Adrenal gland (tissue), 12 donors: ENCODE results near the gene RNLS. TPM values are rescaled to one million over a fixed set of nuclear protein-coding genes. Genes with fewer than 3 reads are reported as not detected.
A peak's percentile ranks its signal among the peaks of the same experiment; 100 is the strongest.

Experiments used
- DNase-seq, 7 donors: peaks; one replicate each; pipeline ENCODE4 v3.0.0-alpha.2; 2019 to 2020
- H3K27ac ChIP-seq, 5 donors: fragments of 200-600 bp; sonication (generic) in 4 of 5; 1 replicate in 3 of 5; 2 replicates in 2 of 5; pipeline versions ENCODE4 v1.5.1 to v1.8.0; 2016 to 2020; ENCODE audit warnings: mild to moderate bottlenecking in 1 of 5
- H3K27me3 ChIP-seq: fragments of 200-600 bp; 2 replicates; pipeline ENCODE4 v1.8.0; 2021
- H3K36me3 ChIP-seq, 2 donors: fragments of 200-600 bp; replicated peaks in 1 of 2; 1 replicate in 1 of 2; 2 replicates in 1 of 2; pipeline versions ENCODE4 v1.5.1 to v1.8.0; 2018 to 2022
- H3K4me1 ChIP-seq, 2 donors: fragments of 200-600 bp; replicated peaks in 1 of 2; 1 replicate in 1 of 2; 2 replicates in 1 of 2; pipeline versions ENCODE4 v1.5.1 to v1.8.0; 2018 to 2021
- H3K4me3 ChIP-seq, 4 donors: fragments of 200-600 bp; sonication (generic) in 3 of 4; one replicate each; pipeline ENCODE4 v1.5.1; 2016 to 2018
- H3K9me3 ChIP-seq, 3 donors: fragments of 200-600 bp; sonication (generic) in 1 of 3; replicated peaks in 1 of 3; 1 replicate in 2 of 3; 2 replicates in 1 of 3; pipeline versions ENCODE4 v1.5.1 to v1.8.0; 2016 to 2021
- CTCF ChIP-seq, 6 experiments: fragments of 450-650 bp in 4 of 6; fragments of 200-600 bp in 2 of 6; sonication (generic) in 1 of 6; IDR thresholded peaks; 1 replicate in 5 of 6; 2 replicates in 1 of 6; pipeline versions ENCODE4 v1.5.1 to v1.8.0; 2016 to 2021; ENCODE audit warnings: antibody characterized with exemption in 6 of 6, mild to moderate bottlenecking in 2 of 6, moderate library complexity in 1 of 6
- POLR2A ChIP-seq, 2 donors: fragments of 450-650 bp; IDR thresholded peaks; one replicate each; pipeline ENCODE4 v1.6.1; 2017; ENCODE audit warnings: antibody characterized with exemption in 2 of 2, mild to moderate bottlenecking in 2 of 2, moderate library complexity in 1 of 2
- WGBS, 4 donors: extraction: QIAGEN DNeasy Blood & Tissue Kit in 2 of 4; methylation state at CpG; one replicate each; pipeline versions ENCODE4 v1.1.5 to v1.1.7; 2013 to 2017; 5-methylcytosine and 5-hydroxymethylcytosine counted together
- intact Hi-C, 2 donors: fragments of 100-400 bp; cut with DNase I; formaldehyde crosslinking; loops; one replicate each; pipeline versions ENCODE4 v1.14.1 to v1.15.0; 2022 to 2023
- polyA plus RNA-seq, 3 donors: library from polyadenylated mRNA; stranded (reverse); fragments of 200-250 nt in 2 of 3; fragments of 350-450 nt in 1 of 3; fragmentation: Illumina TruSeq in 1 of 3; extraction: RNeasy Lipid Tissue Mini Kit (QIAGEN cat#74804) in 1 of 3; gene quantifications; one replicate each; pipeline ENCODE4 v1.2.3, GENCODE V29; 2013 to 2014
- total RNA-seq, 9 donors: library from RNA; depleted of rRNA in 4 of 9; stranded (reverse); fragments of >200 nt in 4 of 9; fragments of 120-200 nt in 1 of 9; fragmentation: NEBNext Ultra II Directional in 1 of 9; extraction: Animal tissue kit (Norgen Biotek cat#: 25700) in 1 of 9; gene quantifications; one replicate each; pipeline versions ENCODE4 v1.1.0 to v1.2.4, GENCODE V29; 2013 to 2023
- donor health status: healthy with polysubstance abuse.
- donor health status: Bipolar disorder and iron deficiency.
- donor health status: DM: yes; HTN: yes; CAD: no.
- donor health status: DM: no; HTN: no; CAD: no.
- donor health status: DM: no; HTN: no; CAD: no.
- donor health status: DM: yes; HTN: yes; CAD: no.

Gene RNLS
- total and polyA plus RNA-seq, 12 donors, result 7.2 to 51.3 (median 27.9) TPM

DNA sequence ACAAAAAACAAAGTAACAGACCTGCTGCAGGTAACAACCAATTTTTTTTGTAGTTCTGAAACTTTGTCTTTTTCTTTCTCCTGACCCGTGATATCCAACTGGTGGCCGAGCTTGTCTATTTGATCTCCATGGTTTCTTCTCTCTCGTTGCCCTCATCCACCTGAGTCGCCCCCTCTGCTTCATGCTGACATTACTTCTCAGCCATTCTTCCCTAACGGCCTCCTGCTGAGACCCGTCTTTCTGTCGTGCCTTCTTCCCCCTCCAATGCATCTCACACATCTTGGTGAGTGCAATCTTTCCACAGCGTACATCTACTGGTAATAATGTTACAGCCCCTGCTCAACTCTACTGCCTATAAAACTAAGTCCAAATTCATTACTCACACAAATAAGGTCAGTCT, 352.9 kb downstream of the RNLS start:
- Histone ChIP-seq H3K4me1 (peaks cover 0 to 21% of the 10 kb centered on the region in 2 donors), H3K4me3 (no peak overlapping the region), H3K36me3 (no peaks in the 10 kb centered on the region), H3K27me3 (no peaks in the 10 kb centered on the region), H3K9me3 (no peaks in the 10 kb centered on the region), H3K27ac (no peak overlapping the region)
- intact Hi-C loops, result no loop called here
- TF ChIP-seq CTCF (IDR thresholded peaks at IDR 0.05) (no peak), POLR2A (IDR thresholded peaks at IDR 0.05) (no peak)
- WGBS, 4 donors, result 71 to 95% (median 88%) methylated on average over 8 of the region's 8 CpGs
- DNase-seq, result no peak

DNA sequence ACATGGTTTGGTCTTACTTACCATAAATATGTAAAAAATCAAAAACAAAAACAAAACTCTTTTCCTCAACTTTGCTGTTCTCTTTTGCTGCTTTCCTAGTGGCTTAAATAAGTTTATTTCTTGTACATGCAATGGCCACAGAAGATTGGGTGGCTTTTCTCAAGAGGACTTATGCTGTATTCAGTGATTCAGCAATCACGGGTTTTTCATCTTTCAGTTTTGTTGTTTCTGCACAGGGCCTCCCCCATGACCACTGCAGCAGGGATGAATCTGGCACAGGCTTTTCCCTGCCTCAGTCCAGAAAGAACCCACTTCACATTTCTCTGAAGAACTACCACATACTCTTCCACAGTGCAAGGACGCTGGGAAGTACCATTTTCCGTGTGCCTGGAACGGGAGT, 355.0 kb downstream of the RNLS start:
- no peak for DNase-seq
- Histone ChIP-seq H3K4me3 (no peak overlapping the region), H3K27me3 (no peaks in the 10 kb centered on the region), H3K9me3 (no peaks in the 10 kb centered on the region), H3K36me3 (no peaks in the 10 kb centered on the region), H3K4me1 (peaks cover 0 to 21% of the 10 kb centered on the region in 2 donors), H3K27ac (peak overlapping the region in 2 of 5 donors; percentile 30 to 44)
- intact Hi-C loops, result no loop called here
- 86 to 92% (median 90%) methylated on average over 4 of the region's 4 CpGs for WGBS, 4 donors
- TF ChIP-seq POLR2A (IDR thresholded peaks at IDR 0.05) (no peak), CTCF (IDR thresholded peaks at IDR 0.05) (no peak)

DNA sequence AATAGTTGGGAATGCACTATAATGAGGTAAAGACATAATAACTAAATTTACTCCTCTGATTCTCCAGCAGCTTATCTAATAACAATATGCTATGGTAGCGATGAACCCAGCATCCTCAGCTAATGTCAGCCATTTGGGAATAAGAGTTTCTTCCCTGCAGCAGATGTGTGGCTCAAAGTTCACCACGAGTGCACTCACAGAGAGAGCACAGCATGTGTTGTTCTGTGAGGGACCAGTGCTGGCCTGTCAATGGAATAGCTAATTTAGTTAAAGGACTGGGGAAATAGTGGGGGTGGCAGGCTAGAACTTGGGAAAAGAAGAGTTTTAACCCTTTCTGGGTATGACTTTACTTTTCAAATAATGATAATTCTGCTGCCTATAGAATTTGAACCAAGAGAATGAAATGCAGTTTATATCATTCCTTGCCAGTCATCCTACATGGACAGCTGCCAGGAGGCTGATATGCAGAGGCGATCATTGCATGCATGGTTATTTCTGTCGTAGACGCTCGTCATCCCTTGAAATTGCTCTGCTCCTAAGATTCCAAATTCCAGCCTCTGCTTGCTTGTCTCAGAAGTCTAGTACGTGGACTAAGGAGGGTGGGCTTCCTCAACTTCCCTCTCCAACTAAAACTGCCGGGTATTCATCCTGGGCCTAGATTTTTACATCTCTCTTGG, 355.6 kb downstream of the RNLS start:
- H3K4me3 ChIP-seq, result no peak overlapping the region
- peak in 3 of 7 donors; percentile 11 to 70 (median 27) for DNase-seq
- intact Hi-C loops, result no loop called here
- peaks cover 0 to 18% of the 10 kb centered on the region in 2 donors for H3K4me1 ChIP-seq
- no peaks in the 10 kb centered on the region for H3K36me3 ChIP-seq
- TF ChIP-seq POLR2A (IDR thresholded peaks at IDR 0.05) (no peak), CTCF (IDR thresholded peaks at IDR 0.05) (no peak)
- no peaks in the 10 kb centered on the region for H3K9me3 ChIP-seq
- H3K27ac ChIP-seq, result peak overlapping the region in 2 of 5 donors; percentile 30 to 44
- WGBS, 4 donors, result 70 to 81% (median 77%) methylated on average over 8 of the region's 8 CpGs
- no peaks in the 10 kb centered on the region for H3K27me3 ChIP-seq

DNA sequence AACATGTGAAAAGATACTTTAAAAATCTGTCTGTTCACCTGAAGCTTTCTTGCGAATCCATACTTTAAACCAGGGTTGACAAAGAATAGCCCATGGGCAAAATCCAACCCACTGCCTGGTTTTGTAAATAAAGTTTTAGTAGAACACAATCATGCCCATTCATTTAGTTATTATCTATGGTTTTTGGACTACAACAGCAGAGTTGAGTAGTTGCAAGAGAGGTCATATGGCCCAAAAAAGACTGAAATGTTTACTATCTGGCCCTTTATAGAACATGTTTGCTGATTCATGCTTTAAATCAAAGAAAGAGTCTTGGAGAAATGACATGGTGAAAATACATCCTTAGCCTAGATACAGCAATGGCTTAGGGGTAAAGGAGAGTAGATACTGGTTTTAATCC, 356.2 kb downstream of the RNLS start:
- no peaks in the 10 kb centered on the region for H3K36me3 ChIP-seq
- TF ChIP-seq POLR2A (IDR thresholded peaks at IDR 0.05) (no peak), CTCF (IDR thresholded peaks at IDR 0.05) (no peak)
- H3K27me3 ChIP-seq, result no peaks in the 10 kb centered on the region
- H3K4me1 ChIP-seq, result peaks cover 0 to 15% of the 10 kb centered on the region in 2 donors
- no peak overlapping the region for H3K4me3 ChIP-seq
- DNase-seq, result no peak
- intact Hi-C loops, result no loop called here
- 94 to 100% (median 99%) methylated on average over 1 of the region's 1 CpG for WGBS, 4 donors
- H3K9me3 ChIP-seq, result no peaks in the 10 kb centered on the region
- peak overlapping the region in 2 of 5 donors; percentile 30 to 44 for H3K27ac ChIP-seq
